ENCODE results near the gene VASN.
A peak's percentile ranks its signal among the peaks of the same experiment; 100 is the strongest.

GRCh38 chr16:4330277-4330874 lies 41.3 kb upstream of the VASN start:
- TF ChIP-seq JUND (IDR thresholded peaks at IDR 0.05; ENCODE audit: low read depth, low read length) = no peak
- TF ChIP-seq, protein P1, sequence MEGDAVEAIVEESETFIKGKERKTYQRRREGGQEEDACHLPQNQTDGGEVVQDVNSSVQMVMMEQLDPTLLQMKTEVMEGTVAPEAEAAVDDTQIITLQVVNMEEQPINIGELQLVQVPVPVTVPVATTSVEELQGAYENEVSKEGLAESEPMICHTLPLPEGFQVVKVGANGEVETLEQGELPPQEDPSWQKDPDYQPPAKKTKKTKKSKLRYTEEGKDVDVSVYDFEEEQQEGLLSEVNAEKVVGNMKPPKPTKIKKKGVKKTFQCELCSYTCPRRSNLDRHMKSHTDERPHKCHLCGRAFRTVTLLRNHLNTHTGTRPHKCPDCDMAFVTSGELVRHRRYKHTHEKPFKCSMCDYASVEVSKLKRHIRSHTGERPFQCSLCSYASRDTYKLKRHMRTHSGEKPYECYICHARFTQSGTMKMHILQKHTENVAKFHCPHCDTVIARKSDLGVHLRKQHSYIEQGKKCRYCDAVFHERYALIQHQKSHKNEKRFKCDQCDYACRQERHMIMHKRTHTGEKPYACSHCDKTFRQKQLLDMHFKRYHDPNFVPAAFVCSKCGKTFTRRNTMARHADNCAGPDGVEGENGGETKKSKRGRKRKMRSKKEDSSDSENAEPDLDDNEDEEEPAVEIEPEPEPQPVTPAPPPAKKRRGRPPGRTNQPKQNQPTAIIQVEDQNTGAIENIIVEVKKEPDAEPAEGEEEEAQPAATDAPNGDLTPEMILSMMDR (IDR thresholded peaks at IDR 0.05 in 2 of 3, conservative IDR thresholded peaks at IDR 0.05 in 1 of 3; ENCODE audit: control insufficient read depth in 2 of 3, extremely low read depth in 1 of 3, insufficient read depth in 1 of 3, low read depth in 3 of 3, low read length in 3 of 3) = peak; percentile 94 to 97 (median 95)
- no peak for TF ChIP-seq EP300 (IDR thresholded peaks at IDR 0.05; ENCODE audit: borderline replicate concordance in 1 of 2, control insufficient read depth in 1 of 2, low read depth in 2 of 2, low read length in 2 of 2)
- no peak for TF ChIP-seq IRF3 (IDR thresholded peaks at IDR 0.05)
- no peak for TF ChIP-seq HDAC2 (IDR thresholded peaks at IDR 0.05)
- peak; percentile 74 for TF ChIP-seq YY1 (IDR thresholded peaks at IDR 0.05; ENCODE audit: low read depth, low read length)
- no peak for TF ChIP-seq EZH2 (IDR thresholded peaks at IDR 0.05; ENCODE audit: borderline replicate concordance, control insufficient read depth, low read depth, low read length)
- TF ChIP-seq CHD1 (IDR thresholded peaks at IDR 0.05; ENCODE audit: low read depth, low read length) = no peak
- TF ChIP-seq CUX1 (IDR thresholded peaks at IDR 0.05; ENCODE audit: insufficient replicate concordance, low read depth, low read length) = no peak
- no peak for TF ChIP-seq RFX5 (IDR thresholded peaks at IDR 0.05; ENCODE audit: low read depth, low read length)
- TF ChIP-seq RAD21 (IDR thresholded peaks at IDR 0.05; ENCODE audit: insufficient read depth, low read depth, low read length) = peak; percentile 96
- TF ChIP-seq SREBF2 (IDR thresholded peaks at IDR 0.05; ENCODE audit: low read length) = no peak
- TF ChIP-seq POLR2A (IDR thresholded peaks at IDR 0.05; ENCODE audit: low read depth, low read length) = no peak
- no peak for TF ChIP-seq POLR2AphosphoS5 (IDR thresholded peaks at IDR 0.05; ENCODE audit: low read length)

All from GM12878 (cell line).